ENCODE results near the gene GCGR.

Gene GCGR

GRCh38 chr17:81813371-81813684, 9.4 kb downstream of the GCGR start:
- H3K9ac ChIP-seq (ENCODE audit: low read length), result no peak overlapping the region

GRCh38 chr17:81813861-81814683, 10.1 kb downstream of the GCGR start:
- Histone ChIP-seq H3K9ac (ENCODE audit: low read length) (no peak overlapping the region), H3K36me3 (ENCODE audit: control insufficient read depth, insufficient read depth, low read length) (no peaks in the 10 kb centered on the region), H3K4me3 (ENCODE audit: low read depth, low read length) (no peak overlapping the region), H3K27me3 (ENCODE audit: control insufficient read depth, insufficient read depth, low read length) (peaks cover 6% of the 10 kb centered on the region; the same call in 1 of the 2 replicates), H3K4me1 (ENCODE audit: control insufficient read depth, insufficient read depth, low read length) (0 out of 2 replicates have a peak, but pooled peaks cover 5% of the 10 kb centered on the region), H3K27ac (ENCODE audit: low read depth, low read length) (no peak overlapping the region), H3K9me3 (ENCODE audit: control insufficient read depth, insufficient read depth, low read depth, low read length) (no peaks in the 10 kb centered on the region)

More at GRCh38 chr17:81813371-81813684, 9.4 kb downstream of the GCGR start:
- peaks cover 12% of the 10 kb centered on the region; the same call in 1 of the 2 replicates for H3K27me3 ChIP-seq (ENCODE audit: control insufficient read depth, insufficient read depth, low read length)
- H3K4me3 ChIP-seq (ENCODE audit: low read depth, low read length), result no peak overlapping the region
- 0 out of 2 replicates have a peak, but pooled peaks cover 5% of the 10 kb centered on the region for H3K4me1 ChIP-seq (ENCODE audit: control insufficient read depth, insufficient read depth, low read length)
- H3K36me3 ChIP-seq (ENCODE audit: control insufficient read depth, insufficient read depth, low read length), result no peaks in the 10 kb centered on the region
- H3K9me3 ChIP-seq (ENCODE audit: control insufficient read depth, insufficient read depth, low read depth, low read length), result no peaks in the 10 kb centered on the region
- no peak overlapping the region for H3K27ac ChIP-seq (ENCODE audit: low read depth, low read length)

GRCh38 chr17:81814748-81815645, 11.0 kb downstream of the GCGR start:
- Histone ChIP-seq H3K27me3 (ENCODE audit: control insufficient read depth, insufficient read depth, low read length) (no peaks in the 10 kb centered on the region; the same call in 1 of the 2 replicates), H3K9ac (ENCODE audit: low read length) (no peak overlapping the region), H3K27ac (ENCODE audit: low read depth, low read length) (no peak overlapping the region)

GRCh38 chr17:81815646-81815986, 11.7 kb downstream of the GCGR start:
- Histone ChIP-seq H3K9me3 (ENCODE audit: control insufficient read depth, insufficient read depth, low read depth, low read length) (no peaks in the 10 kb centered on the region), H3K27ac (ENCODE audit: low read depth, low read length) (no peak overlapping the region), H3K27me3 (ENCODE audit: control insufficient read depth, insufficient read depth, low read length) (no peaks in the 10 kb centered on the region; the same call in 1 of the 2 replicates), H3K4me3 (ENCODE audit: low read depth, low read length) (no peak overlapping the region), H3K36me3 (ENCODE audit: control insufficient read depth, insufficient read depth, low read length) (no peaks in the 10 kb centered on the region), H3K4me1 (ENCODE audit: control insufficient read depth, insufficient read depth, low read length) (peaks cover 9% of the 10 kb centered on the region), H3K9ac (ENCODE audit: low read length) (no peak overlapping the region)

More at GRCh38 chr17:81814748-81815645, 11.0 kb downstream of the GCGR start:
- peaks cover 7% of the 10 kb centered on the region for H3K4me1 ChIP-seq (ENCODE audit: control insufficient read depth, insufficient read depth, low read length)
- no peak overlapping the region for H3K4me3 ChIP-seq (ENCODE audit: low read depth, low read length)
- H3K36me3 ChIP-seq (ENCODE audit: control insufficient read depth, insufficient read depth, low read length), result no peaks in the 10 kb centered on the region
- H3K9me3 ChIP-seq (ENCODE audit: control insufficient read depth, insufficient read depth, low read depth, low read length), result no peaks in the 10 kb centered on the region

- Histone ChIP-seq H3K36me3 (ENCODE audit: control insufficient read depth, insufficient read depth, low read length) (peaks cover 6% of the 10 kb centered on the region), H3K27ac (ENCODE audit: low read depth, low read length) (no peak overlapping the region), H3K4me1 (ENCODE audit: control insufficient read depth, insufficient read depth, low read length) (peaks cover 13% of the 10 kb centered on the region), H3K9ac (ENCODE audit: low read length) (no peak overlapping the region), H3K4me3 (ENCODE audit: low read depth, low read length) (no peak overlapping the region), H3K9me3 (ENCODE audit: control insufficient read depth, insufficient read depth, low read depth, low read length) (no peaks in the 10 kb centered on the region), H3K27me3 (ENCODE audit: control insufficient read depth, insufficient read depth, low read length) (no peaks in the 10 kb centered on the region)
Measured at GRCh38 chr17:81817758-81818147, 13.8 kb downstream of the GCGR start.

DNA sequence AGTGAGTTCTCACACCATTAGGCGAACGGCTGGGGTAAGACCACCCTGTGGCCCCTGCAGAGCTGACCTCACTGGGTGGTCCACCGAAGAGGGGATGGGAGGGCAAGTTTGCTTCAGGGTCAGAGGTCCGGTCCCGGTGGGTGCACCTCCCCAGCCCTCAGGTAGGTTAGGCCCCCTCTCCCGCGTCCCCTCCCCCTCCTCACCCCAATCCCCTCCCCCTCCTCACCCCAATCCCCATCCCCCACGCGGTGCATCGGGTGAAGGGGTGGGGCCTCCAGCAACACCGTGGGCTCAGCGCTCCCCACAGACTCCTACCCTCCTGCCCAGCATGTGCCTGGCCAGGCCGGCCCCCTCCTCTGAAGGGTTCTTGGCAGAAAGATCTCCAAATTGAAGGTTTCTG, 15.8 kb downstream of the GCGR start:
- Histone ChIP-seq H3K36me3 (ENCODE audit: control insufficient read depth, insufficient read depth, low read length) (peaks cover 16% of the 10 kb centered on the region), H3K27me3 (ENCODE audit: control insufficient read depth, insufficient read depth, low read length) (no peaks in the 10 kb centered on the region), H3K27ac (ENCODE audit: low read depth, low read length) (no peak overlapping the region), H3K9ac (ENCODE audit: low read length) (no peak overlapping the region), H3K4me1 (ENCODE audit: control insufficient read depth, insufficient read depth, low read length) (peaks cover 13% of the 10 kb centered on the region), H3K4me3 (ENCODE audit: low read depth, low read length) (no peak overlapping the region), H3K9me3 (ENCODE audit: control insufficient read depth, insufficient read depth, low read depth, low read length) (no peaks in the 10 kb centered on the region)

GRCh38 chr17:81821147-81821546, 17.2 kb downstream of the GCGR start:
- Histone ChIP-seq H3K4me1 (ENCODE audit: control insufficient read depth, insufficient read depth, low read length) (peaks cover 20% of the 10 kb centered on the region), H3K27me3 (ENCODE audit: control insufficient read depth, insufficient read depth, low read length) (no peaks in the 10 kb centered on the region), H3K27ac (ENCODE audit: low read depth, low read length) (no peak overlapping the region), H3K4me3 (ENCODE audit: low read depth, low read length) (no peak overlapping the region), H3K36me3 (ENCODE audit: control insufficient read depth, insufficient read depth, low read length) (peaks cover 16% of the 10 kb centered on the region), H3K9me3 (ENCODE audit: control insufficient read depth, insufficient read depth, low read depth, low read length) (no peaks in the 10 kb centered on the region), H3K9ac (ENCODE audit: low read length) (no peak overlapping the region)

GRCh38 chr17:81821603-81822311, 17.8 kb downstream of the GCGR start:
- H3K9ac ChIP-seq (ENCODE audit: low read length), result no peak overlapping the region
- no peak overlapping the region for H3K27ac ChIP-seq (ENCODE audit: low read depth, low read length)
- peaks cover 21% of the 10 kb centered on the region for H3K4me1 ChIP-seq (ENCODE audit: control insufficient read depth, insufficient read depth, low read length)
- no peaks in the 10 kb centered on the region for H3K27me3 ChIP-seq (ENCODE audit: control insufficient read depth, insufficient read depth, low read length)
- H3K36me3 ChIP-seq (ENCODE audit: control insufficient read depth, insufficient read depth, low read length), result peaks cover 16% of the 10 kb centered on the region
- no peaks in the 10 kb centered on the region for H3K9me3 ChIP-seq (ENCODE audit: control insufficient read depth, insufficient read depth, low read depth, low read length)
- no peak overlapping the region for H3K4me3 ChIP-seq (ENCODE audit: low read depth, low read length)

DNA sequence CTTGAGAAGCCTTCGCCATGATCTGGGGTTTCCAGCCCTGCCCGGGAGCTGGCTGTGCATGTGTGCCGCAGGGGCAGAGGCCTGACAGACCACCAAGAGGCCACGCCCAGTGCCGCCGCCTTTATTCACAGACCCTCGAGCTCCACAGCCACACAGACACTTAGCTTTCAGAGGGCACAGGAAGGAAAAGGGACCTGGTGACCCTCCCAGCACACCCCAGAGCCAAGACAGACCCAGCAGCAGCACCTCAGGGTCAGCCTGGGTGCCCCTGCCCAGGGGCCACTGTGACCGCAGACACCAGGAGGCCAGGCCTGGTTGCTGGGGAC, 18.3 kb downstream of the GCGR start:
- H3K4me3 ChIP-seq (ENCODE audit: low read depth, low read length), result no peak overlapping the region
- H3K4me1 ChIP-seq (ENCODE audit: control insufficient read depth, insufficient read depth, low read length), result peaks cover 21% of the 10 kb centered on the region
- H3K36me3 ChIP-seq (ENCODE audit: control insufficient read depth, insufficient read depth, low read length), result peaks cover 16% of the 10 kb centered on the region
- H3K9ac ChIP-seq (ENCODE audit: low read length), result no peak overlapping the region
- no peak overlapping the region for H3K27ac ChIP-seq (ENCODE audit: low read depth, low read length)
- H3K27me3 ChIP-seq (ENCODE audit: control insufficient read depth, insufficient read depth, low read length), result no peaks in the 10 kb centered on the region
- no peaks in the 10 kb centered on the region for H3K9me3 ChIP-seq (ENCODE audit: control insufficient read depth, insufficient read depth, low read depth, low read length)

GRCh38 chr17:81822996-81823819, 19.3 kb downstream of the GCGR start:
- H3K36me3 ChIP-seq (ENCODE audit: control insufficient read depth, insufficient read depth, low read length), result peaks cover 16% of the 10 kb centered on the region
- H3K27me3 ChIP-seq (ENCODE audit: control insufficient read depth, insufficient read depth, low read length), result no peaks in the 10 kb centered on the region
- peaks cover 21% of the 10 kb centered on the region for H3K4me1 ChIP-seq (ENCODE audit: control insufficient read depth, insufficient read depth, low read length)
- no peak overlapping the region for H3K9ac ChIP-seq (ENCODE audit: low read length)
- no peak overlapping the region for H3K27ac ChIP-seq (ENCODE audit: low read depth, low read length)
- no peaks in the 10 kb centered on the region for H3K9me3 ChIP-seq (ENCODE audit: control insufficient read depth, insufficient read depth, low read depth, low read length)
- no peak overlapping the region for H3K4me3 ChIP-seq (ENCODE audit: low read depth, low read length)

All from HUES6 (cell line).